Heart right ventricle (tissue), 16 donors: ENCODE measurements around the gene RPS6KA2. TPM values are rescaled to one million over a fixed set of nuclear protein-coding genes. Genes with fewer than 3 reads are reported as not detected.

Source experiments
- ATAC-seq, 8 donors: fragments of 200-7000 bp; cut with Tn5 transposase; one replicate each; pipeline ENCODE4 v1.9.1; 2020; ENCODE audit warnings: mild to moderate bottlenecking in 8 of 8, moderate library complexity in 8 of 8, moderate number of reproducible peaks in 1 of 8
- DNase-seq, 2 donors: peaks; one replicate each; pipeline ENCODE4 v3.0.0-alpha.2; 2020
- H3K27ac ChIP-seq, 10 donors: fragments of 200-600 bp; sonication (generic) in 2 of 10; one replicate each; pipeline versions ENCODE4 v1.5.0 to v1.8.0; 2020 to 2022; ENCODE audit warnings: mild to moderate bottlenecking in 3 of 10
- H3K27me3 ChIP-seq, 7 donors: fragments of 200-600 bp; one replicate each; pipeline ENCODE4 v1.8.0; 2021 to 2022; ENCODE audit warnings: mild to moderate bottlenecking in 2 of 7
- H3K36me3 ChIP-seq, 9 donors: fragments of 200-600 bp; sonication (generic) in 1 of 9; one replicate each; pipeline versions ENCODE4 v1.5.0 to v1.8.0; 2020 to 2022; ENCODE audit warnings: mild to moderate bottlenecking in 2 of 9
- H3K4me1 ChIP-seq, 9 donors: fragments of 200-600 bp; sonication (generic) in 1 of 9; one replicate each; pipeline versions ENCODE4 v1.5.0 to v1.8.0; 2020 to 2022; ENCODE audit warnings: mild to moderate bottlenecking in 4 of 9
- H3K4me3 ChIP-seq, 10 donors: fragments of 200-600 bp; sonication (generic) in 2 of 10; one replicate each; pipeline versions ENCODE4 v1.5.0 to v1.8.0; 2020 to 2022; ENCODE audit warnings: mild to moderate bottlenecking in 7 of 10, moderate library complexity in 2 of 10
- H3K9me3 ChIP-seq, 11 donors: fragments of 200-600 bp in 10 of 11; sonication (generic) in 2 of 11; one replicate each; pipeline versions ENCODE4 v1.5.0 to v1.8.0; 2013 to 2022; ENCODE audit warnings: mild to moderate bottlenecking in 2 of 11, control low read depth in 1 of 11, moderate library complexity in 1 of 11
- CTCF ChIP-seq, 9 donors: fragments of 200-600 bp; sonication (generic) in 2 of 9; IDR thresholded peaks; one replicate each; pipeline versions ENCODE4 v1.5.0 to v1.8.0; 2021 to 2022; ENCODE audit warnings: antibody characterized with exemption in 9 of 9, mild to moderate bottlenecking in 5 of 9, moderate library complexity in 1 of 9
- WGBS, 2 donors: extraction: QIAGEN DNeasy Blood & Tissue Kit; methylation state at CpG; one replicate each; pipeline ENCODE4 v1.1.7; 2013; ENCODE audit warnings: inconsistent platforms in 1 of 2; 5-methylcytosine and 5-hydroxymethylcytosine counted together
- intact Hi-C, 10 donors: fragments of 100-400 bp; cut with DNase I; formaldehyde crosslinking; loops; one replicate each; pipeline versions ENCODE4 v1.11.1 to v1.14.2; 2022
- polyA plus RNA-seq, 2 donors: library from polyadenylated mRNA; stranded (reverse); fragments of 200-250 nt; gene quantifications; one replicate each; pipeline ENCODE4 v1.2.3, GENCODE V29; 2013
- total RNA-seq, 10 donors: library from RNA; stranded (reverse); fragmentation: NEBNext Ultra II Directional in 3 of 10; extraction: Animal tissue kit (Norgen Biotek cat#: 25700) in 3 of 10; gene quantifications; one replicate each; pipeline versions ENCODE4 v1.2.1 to v1.2.4, GENCODE V29; 2021 to 2023
- donor health status: Arrhythmogenic right ventricular cardiomyopathy.
- donor health status: ischemic (EF 13 %, LVEDD 7.1; RV severe dilation, severe dysfunction).
- donor health status: healthy with polysubstance abuse.
- donor health status: DM: no; HTN: yes; CAD: no.
- donor health status: DM: no; HTN: no; CAD: no.
- donor health status: ischemic (EF 25% LVEDD 6.9; RV normal size, moderate dysfunction).
- donor health status: ischemic (EF 25% LVEDD 5.7; RV mildly dilated, moderate dysfunction).
- donor health status: healthy.
- donor health status: DM: yes; HTN: yes; CAD: no.
- donor health status: Ischemic cardiomyopathy.
- donor health status: ischemic (EF 35%, LVEDD 5.7; RV mildly dilated, moderate dysfunction).
- donor health status: nonischemic (EF 11% LVEDD 7.7; RV severe dilation, severe dysfunction).
- donor health status: DM: yes; HTN: yes; CAD: no.
- donor health status: PGD.
- donor health status: ischemic (EF 29% LVEDD 5.4; RV normal size, mild dysfunction).
- donor health status: nonischemic (EF 23%, LVEDD 6.1; RV moderate dilation, normal function).

RPS6KA2 gene
- total and polyA plus RNA-seq, 12 donors, result 20.3 to 91.4 (median 73.7) TPM

DNA sequence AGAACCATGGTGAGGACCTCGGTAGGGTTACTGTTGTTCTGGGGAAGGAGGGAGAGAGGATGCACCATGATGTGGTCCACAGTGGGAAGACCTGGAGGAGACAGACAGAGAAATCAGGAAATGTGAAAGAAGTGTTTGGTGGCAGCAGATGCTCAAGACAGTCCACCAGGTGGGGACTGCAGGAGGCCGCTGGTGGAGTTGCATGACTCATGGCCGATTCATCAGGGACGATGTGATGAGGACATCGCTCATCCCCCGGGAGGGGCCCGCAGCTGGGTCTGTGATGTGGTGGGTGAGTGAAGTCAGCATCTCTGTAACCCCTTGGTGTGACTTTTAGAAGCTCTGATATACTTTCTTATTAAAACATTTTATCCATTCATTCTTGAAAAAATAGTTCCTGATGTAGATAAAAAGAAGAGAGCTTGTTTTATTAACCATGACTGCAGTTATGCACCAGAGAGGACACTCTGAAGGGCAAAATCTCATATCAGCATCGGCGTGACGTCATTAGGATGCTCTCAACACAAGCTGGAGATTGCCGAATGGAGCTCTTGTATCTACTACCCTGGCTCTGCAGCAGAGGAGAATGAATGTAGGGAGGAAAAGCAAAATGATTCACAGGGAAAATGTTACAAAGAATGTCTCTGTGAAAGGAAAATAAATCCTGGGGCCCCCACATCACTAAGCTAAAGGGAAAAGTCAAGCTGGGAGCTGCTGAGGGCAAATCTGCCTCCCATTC is 111.8 kb downstream of the RPS6KA2 start:
- peak in 3 of 9 donors; percentile 21 to 24 (median 23) for TF ChIP-seq CTCF (IDR thresholded peaks at IDR 0.05)
- 56 to 63% methylated on average over 11 of the region's 11 CpGs for WGBS, 2 donors
- Histone ChIP-seq H3K27me3 (no peaks in the 10 kb centered on the region), H3K4me3 (no peak overlapping the region), H3K36me3 (peaks cover 0 to 36% (median 4%) of the 10 kb centered on the region in 9 donors), H3K4me1 (peaks cover 0 to 9% (median 0%) of the 10 kb centered on the region in 9 donors), H3K27ac (no peak overlapping the region), H3K9me3 (peaks cover 0 to 6% (median 0%) of the 10 kb centered on the region in 11 donors)
- ATAC-seq (peak in 5 of 8 donors; percentile 46 to 69 (median 54)), DNase-seq (no peak)
- intact Hi-C loops, result no loop called here

- ATAC-seq (peak in 3 of 8 donors; percentile 21 to 60 (median 37)), DNase-seq (no peak)
- Histone ChIP-seq H3K36me3 (peaks cover 0 to 46% (median 6%) of the 10 kb centered on the region in 9 donors), H3K4me1 (peaks cover 0 to 9% (median 0%) of the 10 kb centered on the region in 9 donors), H3K27ac (no peak overlapping the region), H3K27me3 (no peaks in the 10 kb centered on the region), H3K9me3 (peaks cover 0 to 6% (median 0%) of the 10 kb centered on the region in 11 donors), H3K4me3 (no peak overlapping the region)
- intact Hi-C loops, result no loop called here
- TF ChIP-seq CTCF (IDR thresholded peaks at IDR 0.05), result peak in 5 of 9 donors; percentile 5 to 16 (median 8)
- 93 to 98% methylated on average over 3 of the region's 3 CpGs for WGBS, 2 donors
Observed at GRCh38 chr6:166514196-166514595, 112.9 kb downstream of the RPS6KA2 start.

DNA sequence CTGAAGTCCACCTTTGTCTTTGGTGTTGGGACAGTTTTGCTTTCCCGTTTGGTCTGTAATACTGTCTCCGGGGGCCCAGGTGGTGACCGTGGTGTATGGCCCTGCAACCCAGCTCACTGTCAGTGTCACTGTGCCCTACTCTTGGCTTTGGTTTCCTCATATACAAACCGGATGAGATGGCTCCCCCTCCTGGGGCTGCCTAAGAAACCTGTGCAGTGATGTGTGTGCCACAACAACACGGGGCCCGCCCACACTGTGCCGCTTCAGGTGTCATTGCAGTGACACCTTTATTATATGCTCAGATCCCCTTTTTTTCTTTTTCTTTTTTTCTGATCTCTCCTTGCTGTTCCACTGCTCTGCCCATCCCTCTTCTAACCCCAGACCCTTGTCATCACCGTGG is 114.5 kb downstream of the RPS6KA2 start:
- intact Hi-C loops, result no loop called here

DNA sequence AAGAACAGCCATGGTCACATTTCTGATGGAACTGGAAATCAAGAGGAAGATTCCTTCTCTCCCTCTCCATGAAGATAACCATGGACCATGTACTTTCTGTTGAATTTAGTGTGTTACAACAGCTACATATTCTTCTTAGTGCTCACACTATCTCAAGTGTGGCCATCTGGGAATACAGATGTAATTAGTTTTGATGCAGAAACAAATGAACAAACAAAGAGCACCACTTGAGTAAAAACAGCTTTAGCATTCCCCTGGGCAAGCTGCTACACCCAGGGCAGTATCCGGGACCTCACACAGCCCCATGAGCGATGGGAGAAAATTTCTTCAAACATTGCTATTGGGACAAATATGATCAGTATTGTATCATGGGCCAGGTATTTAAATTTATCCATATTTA is 115.7 kb downstream of the RPS6KA2 start:
- WGBS, 2 donors, result 85 to 92% methylated on average over 2 of the region's 2 CpGs
- Histone ChIP-seq H3K4me3 (no peak overlapping the region), H3K4me1 (peaks cover 0 to 9% (median 0%) of the 10 kb centered on the region in 9 donors), H3K27me3 (no peaks in the 10 kb centered on the region), H3K27ac (no peak overlapping the region), H3K36me3 (peaks cover 0 to 66% (median 14%) of the 10 kb centered on the region in 9 donors), H3K9me3 (no peaks in the 10 kb centered on the region)
- no peak for TF ChIP-seq CTCF (IDR thresholded peaks at IDR 0.05)
- no peak for DNase-seq
- no peak for ATAC-seq
- intact Hi-C loops, result no loop called here

More for the DNA sequence above, 114.5 kb downstream of the RPS6KA2 start:
- TF ChIP-seq CTCF (IDR thresholded peaks at IDR 0.05), result no peak
- H3K4me1 ChIP-seq, result peaks cover 0 to 9% (median 0%) of the 10 kb centered on the region in 9 donors
- WGBS, 2 donors, result 96% methylated on average over 8 of the region's 8 CpGs
- peaks cover 0 to under 1% (median 0%) of the 10 kb centered on the region in 11 donors for H3K9me3 ChIP-seq
- DNase-seq, result no peak
- H3K27me3 ChIP-seq, result no peaks in the 10 kb centered on the region
- H3K27ac ChIP-seq, result no peak overlapping the region
- no peak for ATAC-seq
- H3K36me3 ChIP-seq, result peaks cover 0 to 60% (median 14%) of the 10 kb centered on the region in 9 donors
- no peak overlapping the region for H3K4me3 ChIP-seq
